HCT116 (cell line): ENCODE measurements around the gene BHMT.

Experiments used
- CTCF ChIP-seq, 3 experiments: fragments of 200-600 bp in 1 of 3; sonication (generic) in 1 of 3; IDR thresholded peaks in 2 of 3; conservative IDR thresholded peaks in 1 of 3; 2 replicates each; pipeline ENCODE4 v1.5.1; 2012 to 2017; ENCODE audit warnings: low read depth in 2 of 3, low read length in 2 of 3, antibody characterized with exemption in 1 of 3, borderline replicate concordance in 1 of 3, control low read depth in 1 of 3, mild to moderate bottlenecking in 1 of 3, mixed read lengths in 1 of 3, mixed run types in 1 of 3, moderate library complexity in 1 of 3; ENCODE audit not compliant: insufficient read depth in 1 of 3
- FOSL1 ChIP-seq: IDR thresholded peaks from 2 replicates; pipeline ENCODE4 v1.6.1; 2012; ENCODE audit warnings: low read depth
- SP1 ChIP-seq: IDR thresholded peaks from 2 replicates; pipeline ENCODE4 v1.6.1; 2012; ENCODE audit warnings: low read depth
- ZBTB33 ChIP-seq: IDR thresholded peaks from 2 replicates; pipeline ENCODE4 v1.6.1; 2011; ENCODE audit warnings: mild to moderate bottlenecking, low read length, moderate library complexity; ENCODE audit not compliant: insufficient replicate concordance; ENCODE audit errors: extremely low read depth

- TF ChIP-seq SP1 (no peak), ZBTB33 (no peak), CTCF (IDR thresholded peaks at IDR 0.05 in 2 of 3, conservative IDR thresholded peaks at IDR 0.05 in 1 of 3; ENCODE audit: borderline replicate concordance in 1 of 3, insufficient read depth in 1 of 3, low read depth in 2 of 3, low read length in 2 of 3) (no peak), FOSL1 (no peak)
These were observed 23.1 kb upstream of the BHMT start for GRCh38 chr5:79088507-79088906.
